ENCODE data around the gene PHYHD1.

PHYHD1 gene
- total RNA-seq: 1.9 reads per million, percentile 2 among the genes with 10 or more reads in this experiment

DNA sequence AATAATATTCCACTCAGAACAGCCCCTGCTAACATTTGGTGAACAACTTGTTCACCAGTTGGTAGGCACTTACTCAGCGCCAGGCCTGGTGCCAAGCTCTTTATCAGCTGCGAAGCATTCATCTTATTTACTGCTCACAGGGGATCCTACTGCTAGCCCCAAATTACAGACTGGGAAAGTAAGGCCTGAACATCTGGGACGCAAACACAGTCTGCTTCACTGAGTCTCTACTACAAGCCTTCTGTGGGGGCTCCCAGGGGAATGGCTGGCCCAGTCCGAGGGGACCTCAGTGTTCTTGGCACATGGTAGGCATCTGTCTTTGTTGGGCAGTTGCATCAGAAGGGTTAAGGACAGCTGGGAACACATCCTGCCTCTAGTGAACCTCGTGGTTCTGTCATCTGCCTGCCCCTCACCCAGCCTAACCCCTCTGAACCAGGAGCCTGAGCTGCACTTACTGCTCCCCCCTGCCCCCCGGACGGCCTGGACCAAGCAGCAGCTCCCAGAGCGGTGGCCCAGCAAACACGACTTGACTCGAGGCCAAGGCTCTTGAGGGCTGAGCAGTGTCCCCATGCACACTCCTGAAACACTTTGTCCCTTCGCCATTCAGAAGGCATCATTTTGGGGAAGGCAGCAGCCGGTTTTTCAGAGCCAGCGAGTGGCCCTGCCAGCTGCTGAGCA is at the start of gene PHYHD1:
Gene PHYHD1, plus strand, starts transcription at position 602 of the 678 bp plus-strand sequence. CDS start 1,342 bp downstream, outside the sequence.
- DNase-seq: no peak

DNA sequence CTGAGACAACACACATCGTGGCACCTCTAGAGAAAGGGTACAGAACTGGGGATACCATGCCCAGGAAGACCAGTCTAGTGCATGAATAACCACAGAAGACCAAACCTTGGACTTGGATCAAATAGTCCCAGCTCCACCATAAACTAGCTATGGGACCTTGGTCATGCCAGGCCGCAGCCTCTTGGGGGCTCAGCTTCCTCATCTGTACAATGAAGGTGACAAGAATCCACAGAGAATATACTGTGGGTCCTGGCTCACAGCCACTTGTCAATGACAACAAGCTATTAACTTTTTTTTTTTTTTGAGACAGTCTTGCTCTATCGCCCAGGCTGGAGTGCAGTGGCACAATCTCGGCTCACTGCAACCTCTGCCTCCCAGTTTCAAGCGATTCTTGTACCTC is 42.9 kb upstream of the PHYHD1 start:
- DNase-seq: no peak

DNA sequence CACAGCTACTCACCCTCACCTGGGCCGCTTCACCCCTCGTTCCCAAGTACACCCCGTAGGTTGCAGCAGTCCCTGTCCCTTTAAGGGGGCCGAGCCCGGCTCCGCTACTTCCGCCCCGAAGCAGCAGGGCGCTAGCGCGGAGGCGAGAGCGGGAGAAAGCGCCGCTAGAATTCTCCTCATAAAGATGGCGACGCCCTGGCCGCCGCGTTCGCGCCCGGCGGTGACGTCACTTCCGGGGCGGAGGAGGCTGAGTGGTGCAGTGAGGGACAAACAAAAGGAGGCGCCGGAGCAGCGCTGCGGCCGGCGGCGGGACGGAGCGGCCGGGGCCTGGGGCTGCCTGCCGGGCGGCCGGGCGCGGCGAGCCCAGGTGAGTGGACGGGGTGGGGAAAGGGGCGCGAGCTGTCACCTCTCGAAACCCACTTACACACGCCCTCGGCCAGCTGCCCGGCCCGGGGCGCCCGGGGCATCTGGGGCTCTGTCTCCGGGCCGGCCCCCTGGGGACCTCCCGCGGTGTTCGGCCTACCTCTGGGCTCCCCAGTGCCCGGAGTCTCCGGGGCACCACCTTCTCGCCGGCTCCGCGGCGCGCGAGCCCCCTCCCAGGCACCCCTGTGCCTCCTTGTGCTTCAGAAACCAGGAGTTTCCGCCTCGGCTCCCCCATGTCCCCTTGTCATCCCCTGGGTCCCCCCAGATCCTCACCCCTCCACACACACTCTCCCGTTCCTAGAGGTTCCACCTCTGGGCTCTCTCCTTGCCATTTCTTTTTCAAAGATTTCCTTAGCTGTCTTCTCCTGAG is 38.7 kb upstream of the PHYHD1 start, which contains the start of the genes KYAT1 and LRRC8A:
Gene KYAT1, minus strand, starts transcription at position 67 of the 793 bp plus-strand sequence. CDS start 36,545 bp downstream, outside the sequence.
Gene LRRC8A, plus strand, starts transcription at position 250 of the 793 bp plus-strand sequence. CDS start 25,032 bp downstream, outside the sequence.
- DNase-seq: peak; percentile 99

DNA sequence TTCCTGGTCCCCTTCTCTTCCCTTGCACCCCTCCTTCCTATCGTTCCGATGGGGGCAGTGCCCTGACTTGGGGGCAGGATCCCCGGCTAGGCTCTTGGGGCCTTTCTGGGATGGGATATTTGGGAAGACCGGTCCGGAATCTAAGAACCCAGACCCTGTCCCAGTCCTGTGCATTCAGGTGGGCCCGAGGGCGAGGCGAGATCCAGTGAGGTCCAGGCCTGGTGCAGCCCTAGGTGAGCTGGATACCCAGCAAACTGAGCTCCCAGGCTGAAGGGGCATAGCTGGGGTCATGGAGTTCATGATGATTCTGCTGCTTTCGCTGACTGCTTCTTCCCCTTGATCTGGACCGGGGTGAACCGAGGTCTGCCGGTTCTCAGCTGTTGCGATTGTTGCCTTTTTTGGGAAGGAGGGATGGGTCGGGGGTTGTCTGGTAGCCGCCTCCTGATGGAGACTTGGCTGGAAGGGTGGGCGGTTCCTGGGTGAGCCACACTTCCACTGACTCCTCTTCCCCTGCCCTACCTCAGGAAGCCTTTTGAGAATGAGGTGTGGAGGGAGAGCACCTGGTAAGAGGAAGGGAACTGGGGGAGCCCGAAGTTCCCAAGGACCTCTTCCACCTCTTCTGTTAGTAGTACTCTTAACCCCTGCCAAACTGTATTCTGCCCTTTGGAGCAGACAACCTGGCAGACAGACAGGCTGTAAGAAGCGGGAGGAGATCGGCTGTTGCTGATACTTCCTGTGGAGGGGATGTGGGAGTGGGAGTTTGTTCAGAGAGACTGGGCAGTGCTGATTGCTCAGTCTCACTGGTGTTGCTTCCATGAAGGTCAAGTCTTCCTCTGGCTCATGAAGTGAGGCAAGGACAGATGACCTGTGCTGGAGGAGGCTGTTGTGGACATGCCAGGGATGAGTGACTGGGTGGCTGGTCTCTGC is 37.8 kb upstream of the PHYHD1 start:
- no peak for DNase-seq

DNA sequence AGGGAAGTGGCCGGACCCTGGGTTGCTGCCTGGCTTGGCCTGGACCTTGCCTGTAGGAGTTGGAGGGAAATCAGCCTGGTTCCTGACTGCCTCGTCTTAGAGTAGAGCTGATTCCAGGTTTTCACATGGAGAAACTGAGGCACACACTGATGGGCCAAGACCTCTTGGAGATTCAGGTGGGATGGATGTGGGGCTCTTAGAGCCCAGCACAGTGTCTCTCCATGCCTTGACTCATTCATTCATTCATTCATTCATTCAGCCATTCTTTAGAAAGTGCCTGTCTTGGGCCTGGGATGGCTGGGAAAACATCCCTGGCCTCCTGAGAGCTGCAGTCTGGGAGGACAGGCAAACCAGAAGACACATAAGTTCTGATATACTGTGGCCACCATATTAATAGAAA is 36.6 kb upstream of the PHYHD1 start:
- no peak for DNase-seq

DNA sequence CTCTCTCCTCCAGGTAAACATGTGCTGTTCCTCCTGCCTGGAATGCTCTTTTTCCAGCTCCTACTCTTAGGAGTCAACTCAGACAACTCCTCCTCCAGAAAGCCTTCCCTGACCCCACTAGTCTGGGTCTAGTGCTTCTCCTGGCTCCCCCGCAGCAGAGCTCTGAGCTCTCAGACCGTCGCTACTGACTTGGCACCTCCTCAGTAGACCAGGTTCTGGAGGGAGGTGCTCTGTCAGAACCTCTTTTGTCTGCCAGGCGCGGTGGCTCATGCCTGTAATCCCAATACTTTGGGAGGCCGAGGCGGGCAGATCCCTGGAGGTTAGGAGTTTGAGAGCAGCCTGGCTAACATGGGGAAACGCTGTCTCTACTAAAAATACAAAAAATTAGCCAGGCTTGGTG is 35.4 kb upstream of the PHYHD1 start:
- no peak for DNase-seq

DNA sequence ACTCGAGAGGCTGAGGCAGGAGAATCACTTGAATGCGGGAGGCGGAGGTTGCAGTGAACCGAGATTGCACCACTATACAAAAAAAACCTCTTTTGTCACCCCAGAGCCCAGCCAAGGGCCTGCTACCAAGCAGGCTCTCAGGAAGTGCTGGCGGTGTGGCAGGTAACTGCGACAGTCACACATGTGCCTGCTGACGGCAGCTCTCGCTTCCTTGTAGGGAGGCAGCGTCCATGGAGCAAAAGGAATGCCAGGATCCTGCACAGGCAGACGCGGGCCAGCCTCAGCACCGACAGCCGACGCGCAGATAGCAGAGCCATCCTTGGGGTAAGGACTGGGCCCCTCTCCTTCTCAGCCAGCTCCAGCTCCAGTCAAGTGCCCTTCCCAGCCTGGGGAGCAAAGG is 35.0 kb upstream of the PHYHD1 start:
- no peak for DNase-seq

DNA sequence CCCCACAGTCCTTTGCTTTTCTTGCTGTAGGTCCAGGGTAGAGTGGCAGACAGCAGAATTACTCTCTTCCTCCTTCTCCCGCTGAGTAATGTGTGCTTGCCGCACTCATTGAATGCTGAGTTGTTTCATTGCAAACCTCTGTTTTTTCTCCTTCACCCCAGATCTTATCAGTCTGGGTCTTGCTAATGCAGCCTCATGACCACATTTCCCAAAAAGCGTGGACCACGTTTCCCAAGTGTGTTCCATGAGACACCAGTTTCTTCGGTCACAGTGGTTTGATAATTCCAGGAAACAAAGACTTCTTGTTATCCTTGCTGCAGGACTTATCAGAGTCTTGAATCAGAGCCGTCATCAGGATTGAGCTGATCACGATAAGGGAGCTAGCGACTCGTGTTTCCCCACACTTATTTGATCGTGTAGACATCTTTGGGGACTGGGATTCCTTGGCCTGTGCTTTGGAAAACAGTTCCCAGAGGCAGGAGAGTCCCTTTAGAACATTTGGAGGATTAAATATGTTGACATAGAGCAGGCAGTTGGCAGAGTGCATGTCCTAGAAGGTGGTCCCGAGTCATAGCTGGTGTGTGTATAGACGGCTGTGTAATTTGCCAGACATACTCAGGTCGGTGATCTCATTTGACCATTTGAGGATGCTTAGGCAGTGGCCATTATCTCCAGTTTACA is 34.4 kb upstream of the PHYHD1 start:
- DNase-seq: no peak

DNA sequence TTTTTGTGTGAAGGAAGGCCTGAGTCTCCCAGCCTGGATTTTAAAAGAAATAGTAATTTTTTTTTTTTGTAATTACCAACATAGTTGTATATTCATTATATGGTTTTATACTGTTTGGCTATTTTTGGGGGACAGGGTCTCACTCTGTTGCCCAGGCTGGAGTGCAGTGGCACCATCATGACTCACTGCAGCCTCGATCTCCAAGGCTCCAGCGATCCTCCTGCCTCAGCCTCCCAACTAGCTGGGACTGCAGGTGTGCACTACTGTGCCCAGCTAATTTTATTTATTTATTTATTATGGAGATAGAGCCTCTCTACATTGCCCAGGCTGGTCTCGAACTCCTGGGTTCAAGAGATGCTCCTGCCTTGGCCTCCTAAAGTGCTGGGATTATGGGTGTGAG is 33.7 kb upstream of the PHYHD1 start:
- no peak for DNase-seq

DNA sequence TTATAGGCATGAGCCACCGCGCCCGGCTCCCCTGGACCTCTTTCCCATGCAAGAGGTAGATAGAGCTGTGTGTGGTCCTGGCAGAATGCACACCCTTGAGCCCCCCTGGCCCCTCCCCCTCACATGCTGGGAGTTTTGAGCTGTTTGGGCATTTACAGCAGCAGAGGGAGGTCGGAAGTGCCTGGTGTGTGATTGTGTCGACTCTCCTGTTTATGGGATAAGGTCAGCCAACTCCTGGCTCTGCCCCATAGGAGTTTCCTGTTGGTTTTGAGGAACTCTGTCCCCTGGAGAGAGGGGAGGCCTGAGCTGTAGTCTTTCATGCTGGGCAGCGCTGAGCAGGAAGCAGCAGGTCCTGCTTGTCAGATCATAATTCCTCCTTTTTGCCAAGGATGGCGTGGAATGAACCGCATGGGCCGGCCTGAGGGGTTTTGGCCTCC is 32.9 kb upstream of the PHYHD1 start:
- DNase-seq: no peak

DNA sequence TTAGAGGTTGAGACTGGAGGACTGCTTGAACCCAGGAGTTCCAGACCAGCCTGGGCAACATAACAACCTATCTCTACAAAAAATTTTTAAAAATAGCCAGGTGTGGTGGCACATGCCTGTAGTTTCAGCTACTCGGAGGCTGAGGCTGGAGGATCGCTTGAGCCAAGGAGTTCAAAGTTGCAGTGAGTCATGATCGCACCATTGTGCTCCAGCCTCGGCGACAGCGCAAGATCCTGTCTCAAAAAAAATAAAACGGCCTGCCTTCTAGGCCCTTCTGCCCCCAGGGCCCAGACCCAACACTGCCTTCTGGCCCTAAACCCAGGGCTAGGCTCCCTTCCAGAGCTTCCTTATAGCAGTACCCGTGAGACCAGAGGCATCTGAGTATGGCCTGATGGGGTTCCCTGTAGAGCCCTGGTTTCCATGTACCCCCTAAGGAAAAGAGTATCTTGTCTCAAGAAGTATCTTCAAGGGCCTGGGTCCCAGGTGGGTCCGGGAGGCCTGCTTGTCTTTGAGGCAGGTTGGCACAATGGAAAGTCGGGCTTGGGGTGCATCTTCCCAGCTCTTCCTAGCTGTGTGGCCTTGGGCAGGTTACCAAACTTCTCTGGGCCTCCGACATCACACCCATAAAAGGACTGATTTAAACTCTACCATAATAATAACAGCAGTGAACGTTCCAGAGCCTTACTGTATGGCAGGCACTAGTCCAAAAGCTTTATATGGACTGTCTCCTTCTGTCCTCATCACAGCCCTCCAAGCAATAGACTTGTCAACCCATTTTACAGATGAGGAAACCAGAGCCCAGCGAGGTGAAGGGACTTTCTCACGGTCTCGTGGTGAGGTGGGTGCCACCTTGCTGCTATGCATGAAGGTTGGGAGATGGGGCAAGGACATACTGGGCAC is 29.2 kb upstream of the PHYHD1 start:
- DNase-seq: no peak

DNA sequence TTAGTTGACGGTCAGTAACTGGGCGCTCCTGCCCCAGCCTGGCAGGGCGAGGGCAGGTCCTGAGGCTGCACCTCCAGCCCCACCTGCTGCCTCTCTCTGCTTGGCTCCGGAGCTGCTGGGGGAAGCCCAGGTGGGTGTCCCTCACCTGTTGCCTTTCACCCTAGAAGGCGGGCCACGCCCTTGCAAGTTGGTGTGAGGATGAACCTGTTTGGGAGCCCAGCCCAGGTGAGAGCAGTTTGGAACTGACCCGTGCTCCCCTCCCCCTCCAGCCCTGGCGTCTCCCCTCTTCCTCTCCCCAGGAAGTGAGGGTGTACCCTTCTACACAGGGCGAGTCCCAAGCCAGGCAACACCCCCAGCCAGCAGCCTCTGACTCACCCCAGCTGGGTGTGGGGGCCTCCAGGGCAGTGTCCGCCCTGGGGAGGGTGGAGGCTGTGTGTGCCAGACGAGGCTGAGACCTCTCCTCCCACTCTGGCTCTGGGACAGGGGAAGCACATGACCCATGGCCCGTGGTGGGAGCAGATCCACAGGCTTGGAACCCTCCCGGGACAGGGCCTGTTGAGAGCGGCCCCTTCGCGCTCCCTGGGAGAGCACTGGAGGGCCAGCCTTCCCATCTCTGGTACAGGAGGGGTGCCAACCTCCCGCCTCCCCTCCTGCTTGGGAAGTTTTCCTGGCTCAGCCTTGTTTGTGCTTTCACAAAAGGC is 28.4 kb upstream of the PHYHD1 start:
- DNase-seq: no peak

DNA sequence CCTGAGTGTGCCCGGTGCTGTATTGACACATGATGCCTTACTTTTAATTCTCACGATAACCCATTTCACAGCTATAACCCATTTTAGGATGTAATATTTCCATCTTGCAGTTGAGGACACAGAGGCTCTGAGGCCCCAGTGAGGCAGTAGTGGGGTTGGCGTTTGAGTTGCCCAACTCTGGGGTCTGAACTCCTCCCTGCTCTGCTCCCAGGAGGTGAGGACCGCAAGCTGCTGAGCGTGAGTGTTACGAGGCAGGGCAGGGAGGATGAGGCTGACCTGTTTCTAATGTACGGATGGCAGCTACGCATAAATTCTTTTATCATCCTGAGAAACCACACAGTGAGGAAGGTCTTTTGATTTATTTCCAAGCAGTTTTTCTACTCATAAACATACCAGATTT is 27.4 kb upstream of the PHYHD1 start:
- no peak for DNase-seq

DNA sequence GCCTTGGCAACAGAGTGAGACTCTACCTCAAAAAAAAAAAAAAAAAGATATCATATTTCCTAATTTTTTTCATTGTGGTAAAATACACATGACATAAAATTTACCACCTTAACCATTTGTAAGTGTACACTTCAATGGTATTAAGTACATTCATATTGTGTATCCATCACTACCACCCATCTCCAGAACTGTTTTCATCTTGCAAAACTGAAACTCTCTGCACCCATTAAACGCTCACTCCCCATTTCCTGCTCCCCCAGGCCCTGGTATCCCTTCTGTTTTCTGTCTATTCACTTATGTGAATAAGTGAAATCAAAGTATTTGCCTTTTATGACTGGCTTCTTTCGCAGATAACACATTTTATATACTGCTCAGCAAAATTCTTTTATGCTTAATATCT is 26.0 kb upstream of the PHYHD1 start:
- no peak for DNase-seq

DNA sequence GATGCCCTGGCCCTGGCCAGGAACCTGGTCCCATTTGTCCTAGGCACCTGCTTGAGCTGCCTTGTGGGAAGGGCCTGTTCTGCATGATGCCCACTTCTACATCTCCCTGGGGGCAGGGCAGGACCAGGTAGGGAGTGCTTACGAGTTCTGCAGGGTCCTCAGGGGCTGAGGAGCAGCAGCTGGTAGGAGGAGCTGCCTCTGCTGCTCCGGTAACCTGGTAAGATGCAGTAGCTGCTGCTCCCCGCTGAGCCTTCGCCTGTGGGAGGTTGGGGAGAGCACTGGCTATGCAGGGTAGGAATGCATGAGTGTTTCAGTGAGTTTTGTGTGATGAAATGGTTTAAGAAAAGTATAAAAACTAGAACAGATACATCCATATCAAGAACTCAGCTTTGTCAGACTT is 25.2 kb upstream of the PHYHD1 start:
- DNase-seq: no peak

DNA sequence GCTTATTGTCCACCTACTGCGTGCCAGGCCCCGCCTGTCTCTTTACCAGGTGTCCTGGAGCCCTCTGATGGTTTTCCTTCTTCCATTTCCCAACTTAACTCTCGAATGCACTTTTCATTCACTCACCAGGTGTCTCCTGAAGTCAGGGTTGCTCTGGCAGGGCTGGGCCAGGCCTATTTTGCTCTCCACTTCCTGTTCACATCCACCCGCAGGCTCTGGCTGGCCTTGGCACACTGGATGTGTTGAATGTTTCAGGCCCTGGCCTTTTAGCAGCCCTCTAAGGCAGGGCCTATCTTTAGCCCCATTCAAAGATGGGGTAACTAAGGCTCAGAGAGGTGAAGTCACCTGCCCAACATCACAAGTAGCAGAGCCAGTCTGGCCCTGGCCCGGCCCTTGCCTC is 22.4 kb upstream of the PHYHD1 start:
- no peak for DNase-seq

DNA sequence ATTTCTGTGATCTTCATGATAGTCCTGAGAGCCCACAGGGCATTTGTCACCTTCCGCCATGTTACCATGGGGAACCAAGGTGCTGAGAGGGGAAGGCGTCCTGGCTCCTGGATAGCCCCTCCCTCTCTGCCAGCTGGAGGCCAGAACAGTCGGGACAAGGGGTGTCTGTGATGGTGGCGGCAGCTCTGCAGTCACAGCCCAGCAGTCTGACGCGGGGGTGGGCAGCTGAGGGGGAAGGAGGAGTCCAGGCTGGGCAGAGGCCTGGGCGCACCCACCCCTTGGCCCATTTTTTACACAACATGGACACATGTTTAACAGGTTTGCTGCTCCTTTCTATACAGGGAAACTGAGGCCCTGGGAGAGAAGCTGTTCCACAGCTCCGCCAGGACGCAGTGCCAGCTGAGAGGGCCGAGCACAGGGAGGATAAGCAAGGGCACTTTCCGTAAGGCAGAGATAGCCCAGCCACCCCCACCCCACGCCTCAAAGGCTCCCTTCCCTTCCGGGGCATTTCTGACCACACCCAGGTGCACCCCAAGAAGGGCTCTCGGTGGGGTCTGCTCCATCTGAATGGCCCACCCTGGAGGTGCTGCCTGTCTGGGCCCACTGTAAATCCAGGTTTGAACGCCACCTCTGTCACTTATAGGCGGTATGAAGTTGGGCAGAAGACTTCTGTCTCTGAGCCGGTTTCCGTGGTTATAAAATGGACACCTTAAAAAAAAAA is 21.8 kb upstream of the PHYHD1 start:
- DNase-seq: no peak

DNA sequence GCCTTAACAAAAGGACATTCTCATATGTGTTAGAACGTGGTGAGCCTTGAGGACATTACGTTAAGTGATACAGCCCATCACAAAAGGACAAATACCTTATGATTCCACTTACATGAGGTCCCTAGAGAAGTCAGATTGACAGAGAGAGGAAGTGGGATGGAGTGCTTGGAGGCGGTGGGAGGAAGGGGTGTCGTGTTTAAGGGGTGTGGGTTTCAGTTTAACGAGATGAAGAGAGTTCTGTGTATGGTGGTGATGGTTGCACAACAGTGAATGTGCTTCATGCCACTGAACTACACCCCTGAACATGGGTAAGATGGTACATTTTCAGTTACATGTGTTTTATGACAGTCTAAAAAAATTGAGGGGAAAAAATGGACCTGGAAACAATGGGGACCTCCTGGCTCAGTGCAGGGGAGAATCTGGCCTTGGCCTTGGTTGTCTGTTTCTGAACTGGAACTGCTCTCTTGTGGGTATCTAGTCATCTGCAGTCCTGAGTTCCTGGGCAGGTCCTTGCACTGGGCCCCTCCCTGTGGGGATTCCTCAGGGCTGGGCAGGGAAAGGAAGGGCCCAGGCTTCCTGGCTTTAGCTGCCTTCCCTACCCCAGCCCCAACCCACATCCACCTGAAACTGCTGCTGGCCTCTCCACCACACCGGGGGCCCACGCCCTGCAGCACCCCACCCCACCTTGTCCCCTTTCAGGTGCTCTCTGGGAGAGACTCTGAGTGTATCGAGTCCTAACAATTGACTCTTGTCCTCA is 21.0 kb upstream of the PHYHD1 start:
- no peak for DNase-seq

DNA sequence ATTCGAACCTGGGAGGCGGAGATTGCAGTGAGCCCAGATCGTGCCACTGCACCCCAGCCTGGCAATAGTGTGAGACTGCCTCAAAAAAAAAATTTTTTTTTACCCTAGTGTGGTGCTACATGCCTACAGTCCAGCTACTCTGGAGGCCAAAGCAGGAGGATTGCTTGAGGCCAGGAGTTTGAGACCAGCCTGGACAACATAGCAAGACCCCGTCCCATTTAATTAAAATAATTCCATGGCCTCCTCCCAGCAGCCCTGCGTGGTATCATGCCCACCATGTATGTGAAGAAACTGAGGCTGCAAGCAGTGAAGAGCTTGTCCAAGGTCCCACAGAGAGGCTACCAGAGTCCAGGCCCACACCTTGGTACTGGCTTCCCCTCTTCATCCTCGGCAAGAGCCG is 19.4 kb upstream of the PHYHD1 start:
- DNase-seq: no peak
